ENCODE data around the gene PGAP3. TPM values are rescaled to one million over a fixed set of nuclear protein-coding genes. Genes with fewer than 3 reads are reported as not detected.

PGAP3 gene
- total and polyA plus RNA-seq, 2 experiments from 2014 or later: 29.7 to 34.2 TPM

GRCh38 chr17:39631403-39631802 is 56.5 kb downstream of the PGAP3 start:
- H3K4me3 ChIP-seq: no peak overlapping the region
- no peaks in the 10 kb centered on the region for H3K36me3 ChIP-seq
- no peaks in the 10 kb centered on the region for H3K9me3 ChIP-seq (ENCODE audit: low read depth)
- TF ChIP-seq, protein P1, sequence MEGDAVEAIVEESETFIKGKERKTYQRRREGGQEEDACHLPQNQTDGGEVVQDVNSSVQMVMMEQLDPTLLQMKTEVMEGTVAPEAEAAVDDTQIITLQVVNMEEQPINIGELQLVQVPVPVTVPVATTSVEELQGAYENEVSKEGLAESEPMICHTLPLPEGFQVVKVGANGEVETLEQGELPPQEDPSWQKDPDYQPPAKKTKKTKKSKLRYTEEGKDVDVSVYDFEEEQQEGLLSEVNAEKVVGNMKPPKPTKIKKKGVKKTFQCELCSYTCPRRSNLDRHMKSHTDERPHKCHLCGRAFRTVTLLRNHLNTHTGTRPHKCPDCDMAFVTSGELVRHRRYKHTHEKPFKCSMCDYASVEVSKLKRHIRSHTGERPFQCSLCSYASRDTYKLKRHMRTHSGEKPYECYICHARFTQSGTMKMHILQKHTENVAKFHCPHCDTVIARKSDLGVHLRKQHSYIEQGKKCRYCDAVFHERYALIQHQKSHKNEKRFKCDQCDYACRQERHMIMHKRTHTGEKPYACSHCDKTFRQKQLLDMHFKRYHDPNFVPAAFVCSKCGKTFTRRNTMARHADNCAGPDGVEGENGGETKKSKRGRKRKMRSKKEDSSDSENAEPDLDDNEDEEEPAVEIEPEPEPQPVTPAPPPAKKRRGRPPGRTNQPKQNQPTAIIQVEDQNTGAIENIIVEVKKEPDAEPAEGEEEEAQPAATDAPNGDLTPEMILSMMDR (IDR thresholded peaks at IDR 0.05; ENCODE audit: low read depth, low read length): no peak
- no peak for DNase-seq (ENCODE audit: low read depth in 1 of 2, low spot score in 1 of 2)
- no peak overlapping the region for H3K27ac ChIP-seq
- H3K4me1 ChIP-seq (ENCODE audit: low read depth): peaks cover 14% of the 10 kb centered on the region
- peaks cover 21% of the 10 kb centered on the region for H3K27me3 ChIP-seq

DNA sequence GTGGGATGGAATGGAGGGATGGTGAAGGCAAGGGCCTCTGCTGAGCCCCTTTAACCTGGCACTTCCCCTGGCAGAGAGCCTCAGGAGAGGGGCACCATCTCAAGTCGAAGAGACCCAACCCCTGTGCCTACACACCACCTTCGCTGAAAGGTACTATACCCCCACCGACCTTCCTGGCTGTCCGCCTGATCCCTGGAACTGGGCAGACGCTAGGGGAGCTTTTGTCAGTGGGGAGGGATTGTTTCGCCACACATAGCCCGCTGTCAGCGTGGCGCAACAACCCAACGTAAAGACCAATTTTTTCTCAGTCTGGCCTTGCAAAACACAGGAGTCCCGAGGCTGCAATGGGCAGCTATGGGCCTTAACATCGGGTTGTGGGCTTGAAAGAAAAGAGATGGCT is 58.0 kb downstream of the PGAP3 start:
- no peaks in the 10 kb centered on the region for H3K36me3 ChIP-seq
- no peak overlapping the region for H3K27ac ChIP-seq
- no peak overlapping the region for H3K4me3 ChIP-seq
- DNase-seq (ENCODE audit: low read depth in 1 of 2, low spot score in 1 of 2): peak in 1 of 2 donors; percentile 25
- H3K4me1 ChIP-seq (ENCODE audit: low read depth): peaks cover 11% of the 10 kb centered on the region
- no peaks in the 10 kb centered on the region for H3K9me3 ChIP-seq (ENCODE audit: low read depth)
- TF ChIP-seq, protein P1 (IDR thresholded peaks at IDR 0.05; ENCODE audit: low read depth, low read length): no peak
- H3K27me3 ChIP-seq: peaks cover 31% of the 10 kb centered on the region

DNA sequence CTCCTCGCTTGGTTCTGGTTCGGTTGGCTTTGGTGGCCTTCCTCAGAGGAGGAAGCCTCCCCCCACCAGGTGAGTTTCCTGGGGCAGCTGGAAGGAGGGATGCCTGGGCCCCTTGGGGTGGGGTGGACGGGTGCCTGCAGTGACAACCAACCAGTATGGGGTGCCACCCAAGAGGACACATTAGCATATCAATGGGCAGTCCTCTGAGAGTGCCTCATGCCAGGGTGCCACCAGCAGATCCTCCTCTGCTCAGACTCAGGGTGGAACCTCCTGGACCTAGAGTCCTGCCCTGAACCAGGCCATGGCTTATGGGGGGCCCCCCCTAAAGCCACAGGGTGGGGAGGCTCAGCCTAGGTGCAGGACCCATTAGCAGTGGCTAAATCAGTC is 58.4 kb downstream of the PGAP3 start:
- Histone ChIP-seq H3K4me1 (ENCODE audit: low read depth) (peaks cover 13% of the 10 kb centered on the region), H3K36me3 (no peaks in the 10 kb centered on the region), H3K27me3 (peaks cover 32% of the 10 kb centered on the region), H3K27ac (no peak overlapping the region), H3K9me3 (ENCODE audit: low read depth) (no peaks in the 10 kb centered on the region), H3K4me3 (no peak overlapping the region)
- no peak for DNase-seq (ENCODE audit: low read depth in 1 of 2, low spot score in 1 of 2)
- TF ChIP-seq, protein P1 (IDR thresholded peaks at IDR 0.05; ENCODE audit: low read depth, low read length): no peak

GRCh38 chr17:39628655-39629493 is 59.0 kb downstream of the PGAP3 start:
- Histone ChIP-seq H3K36me3 (no peaks in the 10 kb centered on the region), H3K4me3 (no peak overlapping the region), H3K9me3 (ENCODE audit: low read depth) (no peaks in the 10 kb centered on the region), H3K27me3 (peaks cover 32% of the 10 kb centered on the region), H3K4me1 (ENCODE audit: low read depth) (peaks cover 16% of the 10 kb centered on the region), H3K27ac (no peak overlapping the region)
- TF ChIP-seq, protein P1 (IDR thresholded peaks at IDR 0.05; ENCODE audit: low read depth, low read length): no peak
- no peak for DNase-seq (ENCODE audit: low read depth in 1 of 2, low spot score in 1 of 2)

GRCh38 chr17:39627712-39628516 is 59.9 kb downstream of the PGAP3 start:
- H3K4me3 ChIP-seq: peak overlapping the region; percentile 56
- no peak overlapping the region for H3K27ac ChIP-seq
- peaks cover 16% of the 10 kb centered on the region for H3K4me1 ChIP-seq (ENCODE audit: low read depth)
- H3K27me3 ChIP-seq: peaks cover 32% of the 10 kb centered on the region
- TF ChIP-seq, protein P1 (IDR thresholded peaks at IDR 0.05; ENCODE audit: low read depth, low read length): no peak
- no peak for DNase-seq (ENCODE audit: low read depth in 1 of 2, low spot score in 1 of 2)
- no peaks in the 10 kb centered on the region for H3K9me3 ChIP-seq (ENCODE audit: low read depth)
- H3K36me3 ChIP-seq: no peaks in the 10 kb centered on the region
